ENCODE results near the gene ITPKC. TPM values are rescaled to one million over a fixed set of nuclear protein-coding genes. Genes with fewer than 3 reads are reported as not detected.
A peak's percentile ranks its signal among the peaks of the same experiment; 100 is the strongest.

ITPKC gene
- total RNA-seq, 1 donor from 2014 or later: 19.7 TPM

GRCh38 chr19:40759352-40759751, 42.4 kb downstream of the ITPKC start:
- Histone ChIP-seq H2AFZ (ENCODE audit: low read depth, low read length) (no peak overlapping the region), H3K4me2 (ENCODE audit: low read length) (no peak overlapping the region), H3K9me3 (ENCODE audit: insufficient read depth, low read depth, low read length) (no peaks in the 10 kb centered on the region), H3K9ac (ENCODE audit: low read length) (no peak overlapping the region), H3K79me2 (ENCODE audit: insufficient read depth, low read length) (peaks cover 79% of the 10 kb centered on the region), H3K27me3 (ENCODE audit: insufficient read depth, low read length) (no peaks in the 10 kb centered on the region), H3K4me1 (ENCODE audit: insufficient read depth, low read length) (peaks cover 15% of the 10 kb centered on the region), H3K27ac (ENCODE audit: low read depth, low read length) (no peak overlapping the region), H3K36me3 (ENCODE audit: insufficient read depth, low read length) (peaks cover 49% of the 10 kb centered on the region), H3K4me3 (ENCODE audit: insufficient read depth, low read depth, low read length) (no peak overlapping the region), H4K20me1 (ENCODE audit: insufficient read depth, low read length) (peaks cover 89% of the 10 kb centered on the region)
- H3K36me3 Mint-ChIP-seq (ENCODE audit: low read depth, unreplicated experiment): peaks cover 37% of the 10 kb centered on the region
- H3K9me3 Mint-ChIP-seq (ENCODE audit: unreplicated experiment): no peaks in the 10 kb centered on the region
- no peak for DNase-seq (ENCODE audit: low read depth)
- peaks cover 16% of the 10 kb centered on the region for H3K4me1 Mint-ChIP-seq (ENCODE audit: low read depth, unreplicated experiment)
- no peak overlapping the region for H3K4me3 Mint-ChIP-seq (ENCODE audit: unreplicated experiment)
- TF ChIP-seq CTCF (IDR thresholded peaks at IDR 0.05; ENCODE audit: insufficient read depth, low read depth, low read length) (no peak), EZH2 (IDR thresholded peaks at IDR 0.05; ENCODE audit: insufficient read depth, low read length) (no peak)
- H3K27me3 Mint-ChIP-seq (ENCODE audit: low read depth, unreplicated experiment): no peaks in the 10 kb centered on the region
- H3K27ac Mint-ChIP-seq (ENCODE audit: unreplicated experiment): no peak overlapping the region
- no peak for FAIRE-seq

- no peak overlapping the region for H3K27ac Mint-ChIP-seq (ENCODE audit: unreplicated experiment)
- peaks cover 56% of the 10 kb centered on the region for H3K36me3 ChIP-seq (ENCODE audit: insufficient read depth, low read length)
Observed at GRCh38 chr19:40762754-40763470, 46.0 kb downstream of the ITPKC start.

More at GRCh38 chr19:40762754-40763470, 46.0 kb downstream of the ITPKC start:
- H3K79me2 ChIP-seq (ENCODE audit: insufficient read depth, low read length): peaks cover 45% of the 10 kb centered on the region
- Mint-ChIP-seq H3K9me3 (ENCODE audit: unreplicated experiment) (no peaks in the 10 kb centered on the region), H3K27me3 (ENCODE audit: low read depth, unreplicated experiment) (no peaks in the 10 kb centered on the region), H3K4me1 (ENCODE audit: low read depth, unreplicated experiment) (peaks cover 6% of the 10 kb centered on the region), H3K36me3 (ENCODE audit: low read depth, unreplicated experiment) (peaks cover 33% of the 10 kb centered on the region), H3K4me3 (ENCODE audit: unreplicated experiment) (no peak overlapping the region)
- H3K4me1 ChIP-seq (ENCODE audit: insufficient read depth, low read length): peaks cover 7% of the 10 kb centered on the region
- no peak overlapping the region for H2AFZ ChIP-seq (ENCODE audit: low read depth, low read length)
- H3K27me3 ChIP-seq (ENCODE audit: insufficient read depth, low read length): no peaks in the 10 kb centered on the region
- H3K27ac ChIP-seq (ENCODE audit: low read depth, low read length): no peak overlapping the region
- FAIRE-seq (no peak), DNase-seq (ENCODE audit: low read depth) (peak; percentile 34)
- H3K4me3 ChIP-seq (ENCODE audit: insufficient read depth, low read depth, low read length): no peak overlapping the region
- peak overlapping the region; percentile 29 for H3K4me2 ChIP-seq (ENCODE audit: low read length)
- H4K20me1 ChIP-seq (ENCODE audit: insufficient read depth, low read length): peaks cover 69% of the 10 kb centered on the region
- TF ChIP-seq CTCF (IDR thresholded peaks at IDR 0.05; ENCODE audit: insufficient read depth, low read depth, low read length): no peak
- no peak for TF ChIP-seq EZH2 (IDR thresholded peaks at IDR 0.05; ENCODE audit: insufficient read depth, low read length)
- H3K9me3 ChIP-seq (ENCODE audit: insufficient read depth, low read depth, low read length): no peaks in the 10 kb centered on the region
- peak overlapping the region; percentile 54 for H3K9ac ChIP-seq (ENCODE audit: low read length)

Measured in astrocyte (in vitro differentiated cells and primary cell).